Regular cardiac myocyte (primary cell): ENCODE results near the gene UGT3A2. TPM values are rescaled to one million over a fixed set of nuclear protein-coding genes. Genes with fewer than 3 reads are reported as not detected.

Source experiments
- total RNA-seq: library from RNA; depleted of rRNA; stranded (reverse); fragments of >200 nt; gene quantifications from 2 replicates; pipeline ENCODE4 v1.2.3, GENCODE V29; 2014

The UGT3A2 gene, protein sequence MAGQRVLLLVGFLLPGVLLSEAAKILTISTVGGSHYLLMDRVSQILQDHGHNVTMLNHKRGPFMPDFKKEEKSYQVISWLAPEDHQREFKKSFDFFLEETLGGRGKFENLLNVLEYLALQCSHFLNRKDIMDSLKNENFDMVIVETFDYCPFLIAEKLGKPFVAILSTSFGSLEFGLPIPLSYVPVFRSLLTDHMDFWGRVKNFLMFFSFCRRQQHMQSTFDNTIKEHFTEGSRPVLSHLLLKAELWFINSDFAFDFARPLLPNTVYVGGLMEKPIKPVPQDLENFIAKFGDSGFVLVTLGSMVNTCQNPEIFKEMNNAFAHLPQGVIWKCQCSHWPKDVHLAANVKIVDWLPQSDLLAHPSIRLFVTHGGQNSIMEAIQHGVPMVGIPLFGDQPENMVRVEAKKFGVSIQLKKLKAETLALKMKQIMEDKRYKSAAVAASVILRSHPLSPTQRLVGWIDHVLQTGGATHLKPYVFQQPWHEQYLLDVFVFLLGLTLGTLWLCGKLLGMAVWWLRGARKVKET
- total RNA-seq = not detected in 2 replicates

DNA sequence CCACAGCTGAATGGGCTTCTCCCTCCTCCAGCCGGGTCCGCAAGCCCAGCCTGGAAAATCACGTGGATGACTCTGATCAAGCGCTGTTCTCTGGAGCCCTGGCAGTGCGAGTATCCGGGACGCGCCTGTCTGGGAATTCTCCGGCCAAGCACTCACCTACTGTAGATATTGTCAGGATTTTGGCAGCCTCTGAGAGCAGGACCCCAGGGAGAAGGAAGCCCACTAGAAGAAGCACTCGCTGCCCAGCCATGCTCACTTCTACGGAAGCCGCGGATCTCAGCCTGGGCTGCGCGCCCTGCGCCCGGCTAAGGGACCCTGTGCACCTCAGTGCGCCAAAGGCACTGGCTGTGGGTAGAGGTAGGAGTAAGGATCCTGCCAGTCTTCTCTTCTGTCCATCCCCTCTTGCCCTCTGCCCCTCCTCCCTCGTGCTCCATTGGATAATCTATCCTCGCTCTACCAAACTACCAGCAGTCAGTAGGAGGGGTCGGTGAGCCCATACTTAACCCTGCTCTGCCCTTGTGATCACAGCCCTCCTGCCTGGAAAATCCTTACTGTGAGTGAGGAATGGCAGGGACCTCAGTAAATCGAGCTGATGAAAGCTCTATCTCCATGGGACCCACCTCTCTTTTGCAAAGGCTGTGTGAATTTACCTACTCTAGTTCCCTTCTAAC is at the start of gene UGT3A2:
Gene UGT3A2 (minus strand): TSS at position 343 of the 671 bp plus-strand sequence. CDS start 93 bp downstream, at position 250.

DNA sequence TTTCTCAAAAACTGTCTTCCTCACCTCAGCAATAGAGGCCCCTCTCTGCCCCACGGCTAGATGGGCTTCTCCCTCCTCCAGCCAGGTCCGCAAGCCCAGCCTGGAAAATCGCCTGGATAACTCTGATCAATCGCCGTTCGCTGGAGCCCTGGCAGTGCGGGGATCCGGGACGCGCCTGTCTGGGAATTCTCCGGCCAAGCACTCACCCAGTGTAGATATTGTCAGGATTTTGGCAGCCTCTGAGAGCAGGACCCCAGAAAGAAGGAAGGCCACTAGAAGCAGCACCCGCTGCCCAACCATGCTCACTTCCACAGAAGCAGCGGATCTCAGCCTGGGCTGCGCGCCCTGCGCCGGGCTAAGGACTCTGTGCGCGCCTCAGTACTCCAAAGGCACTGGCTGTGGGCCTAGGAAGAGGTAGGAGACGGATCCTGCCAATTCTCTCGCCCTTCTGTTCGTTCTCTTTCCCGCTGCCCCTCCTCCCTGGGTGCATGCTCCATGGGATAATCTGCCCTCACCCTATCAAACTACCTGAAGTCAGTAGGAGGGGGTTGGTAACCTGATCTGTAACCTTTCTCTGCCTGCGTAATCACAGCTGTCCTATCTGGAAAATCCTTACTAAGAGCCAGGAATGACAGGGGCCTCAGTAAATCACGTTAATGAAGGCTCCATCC is 75.6 kb downstream of the UGT3A2 start, which contains the start of gene UGT3A1:
Gene UGT3A1 (minus strand): TSS at position 450 of the 671 bp plus-strand sequence. CDS start 150 bp downstream, at position 300.

Other genes starting within 250 kb of the UGT3A2 start
- 2.3 and 13.2 TPM in 2 replicates for gene IL7R, start 210.0 kb downstream of the UGT3A2 start, total RNA-seq
- not detected in 2 replicates for gene CAPSL, start 128.3 kb downstream of the UGT3A2 start, total RNA-seq
- gene UGT3A1, start 75.5 kb downstream of the UGT3A2 start, total RNA-seq = not detected in 2 replicates
- 15.1 and 27.6 TPM in 2 replicates for gene LMBRD2, start 85.0 kb upstream of the UGT3A2 start, total RNA-seq
- 33.8 and 45.8 TPM in 2 replicates for gene SKP2, start 85.2 kb upstream of the UGT3A2 start, total RNA-seq
- gene NADK2, start 175.0 kb upstream of the UGT3A2 start, total RNA-seq = 29.3 and 48.8 TPM in 2 replicates
- gene RANBP3L, start 235.0 kb upstream of the UGT3A2 start, total RNA-seq = not detected in 2 replicates